ENCODE results near the gene NRXN2. TPM values are rescaled to one million over a fixed set of nuclear protein-coding genes. Genes with fewer than 3 reads are reported as not detected.

The NRXN2 gene
- polyA plus RNA-seq, 1 of the 3 experiments (the other 2 are of a cell fraction): 0.15 TPM

GRCh38 chr11:64632654-64633053, 90.3 kb downstream of the NRXN2 start (continued):
- TF ChIP-seq ZBTB33 (IDR thresholded peaks at IDR 0.05; ENCODE audit: borderline replicate concordance, low read depth) (no peak), YY1 (IDR thresholded peaks at IDR 0.05; ENCODE audit: low read depth) (no peak), NFIC (IDR thresholded peaks at IDR 0.05; ENCODE audit: borderline replicate concordance) (no peak)

GRCh38 chr11:64632237-64632636, 90.8 kb downstream of the NRXN2 start:
- no peaks in the 10 kb centered on the region for H3K9me2 ChIP-seq
- H3F3A ChIP-seq (replicated peaks; ENCODE audit: insufficient read depth): no peaks in the 10 kb centered on the region
- H3K4me1 ChIP-seq (ENCODE audit: control insufficient read depth in 1 of 2, insufficient read depth in 2 of 2, low read depth in 1 of 2, low read length in 1 of 2): peaks cover 0 to 27% of the 10 kb centered on the region in 2 experiments; a peak in 1 of 4 replicates
- CTCF ChIA-PET: interaction anchor here (1.0 to 6.6 kb wide), 3 partner anchors 11 to 183 kb away, joined by 3 to 61 read pairs (median 6); no protein-coding TSS in a partner anchor
- no peak overlapping the region for H3K4me2 ChIP-seq
- no peaks in the 10 kb centered on the region for H3K79me2 ChIP-seq (ENCODE audit: insufficient read depth)
- 65% methylated on average over 5 of the region's 6 CpGs for WGBS (ENCODE audit: low lambda C conversion rate)
- POLR2A ChIA-PET: no interaction called here
- DNase-seq: no peak
- no peak for TF ChIP-seq ZBTB33 (IDR thresholded peaks at IDR 0.05; ENCODE audit: borderline replicate concordance, low read depth)
- no peak for TF ChIP-seq FOSL2 (IDR thresholded peaks at IDR 0.05; ENCODE audit: borderline replicate concordance, low read depth)
- TF ChIP-seq RCOR1 (IDR thresholded peaks at IDR 0.05; ENCODE audit: low read length): no peak
- TF ChIP-seq NFIC (IDR thresholded peaks at IDR 0.05; ENCODE audit: borderline replicate concordance): no peak
- TF ChIP-seq TAF1 (IDR thresholded peaks at IDR 0.05; ENCODE audit: borderline replicate concordance, low read depth, low read length): no peak
- no peak for TF ChIP-seq USF2 (IDR thresholded peaks at IDR 0.05; ENCODE audit: borderline replicate concordance, low read depth, low read length)
- no peaks in the 10 kb centered on the region for H3K36me3 ChIP-seq (replicated peaks in 1 of 2; ENCODE audit: control insufficient read depth in 1 of 2, insufficient read depth in 2 of 2, low read length in 1 of 2)
- H3K27me3 ChIP-seq (ENCODE audit: insufficient read depth): peaks cover 10% of the 10 kb centered on the region
- no peak overlapping the region for H2AFZ ChIP-seq (ENCODE audit: low read depth)
- H3K4me3 ChIP-seq (ENCODE audit: low read depth in 2 of 2, low read length in 1 of 2): no peak overlapping the region
- H3K9ac ChIP-seq: no peak overlapping the region
- no peak overlapping the region for H3K27ac ChIP-seq (ENCODE audit: low read depth in 2 of 2, low read length in 1 of 2)
- H4K20me1 ChIP-seq (ENCODE audit: insufficient read depth): no peaks in the 10 kb centered on the region
- H3K9me3 ChIP-seq: no peaks in the 10 kb centered on the region

GRCh38 chr11:64631675-64632074, 91.3 kb downstream of the NRXN2 start:
- Histone ChIP-seq H3K36me3 (replicated peaks in 1 of 2; ENCODE audit: control insufficient read depth in 1 of 2, insufficient read depth in 2 of 2, low read length in 1 of 2) (no peaks in the 10 kb centered on the region), H3K9ac (no peak overlapping the region), H3K9me2 (no peaks in the 10 kb centered on the region), H3K9me3 (no peaks in the 10 kb centered on the region), H3K4me2 (no peak overlapping the region), H2AFZ (ENCODE audit: low read depth) (no peak overlapping the region), H3K79me2 (ENCODE audit: insufficient read depth) (no peaks in the 10 kb centered on the region), H3K4me1 (ENCODE audit: control insufficient read depth in 1 of 2, insufficient read depth in 2 of 2, low read depth in 1 of 2, low read length in 1 of 2) (peaks cover 0 to 21% of the 10 kb centered on the region in 2 experiments; a peak in 1 of 4 replicates), H3F3A (replicated peaks; ENCODE audit: insufficient read depth) (no peaks in the 10 kb centered on the region), H4K20me1 (ENCODE audit: insufficient read depth) (no peaks in the 10 kb centered on the region), H3K27me3 (ENCODE audit: insufficient read depth) (peaks cover 9% of the 10 kb centered on the region; the same call in 1 of the 2 replicates), H3K27ac (ENCODE audit: low read depth in 2 of 2, low read length in 1 of 2) (no peak overlapping the region), H3K4me3 (ENCODE audit: low read depth in 2 of 2, low read length in 1 of 2) (no peak overlapping the region)
- ChIA-PET CTCF (interaction anchor here (1.0 to 6.6 kb wide), 3 partner anchors 11 to 183 kb away, joined by 3 to 61 read pairs (median 6); no protein-coding TSS in a partner anchor), POLR2A (no interaction called here)
- no peak for DNase-seq
- WGBS (ENCODE audit: low lambda C conversion rate): 61% methylated on average over 4 of the region's 4 CpGs
- TF ChIP-seq USF1 (IDR thresholded peaks at IDR 0.05; ENCODE audit: borderline replicate concordance, low read depth): no peak
- no peak for TF ChIP-seq FOSL2 (IDR thresholded peaks at IDR 0.05; ENCODE audit: borderline replicate concordance, low read depth)
- no peak for TF ChIP-seq ZBTB33 (IDR thresholded peaks at IDR 0.05; ENCODE audit: borderline replicate concordance, low read depth)
- no peak for TF ChIP-seq TAF1 (IDR thresholded peaks at IDR 0.05; ENCODE audit: borderline replicate concordance, low read depth, low read length)
- no peak for TF ChIP-seq TEAD4 (IDR thresholded peaks at IDR 0.05; ENCODE audit: borderline replicate concordance, insufficient read depth)
- TF ChIP-seq YY1 (IDR thresholded peaks at IDR 0.05; ENCODE audit: low read depth): no peak
- no peak for TF ChIP-seq MEF2A (IDR thresholded peaks at IDR 0.05; ENCODE audit: borderline replicate concordance, low read depth)
- no peak for TF ChIP-seq MXI1 (IDR thresholded peaks at IDR 0.05; ENCODE audit: low read depth, low read length)
- TF ChIP-seq EZH2phosphoT487 (IDR thresholded peaks at IDR 0.05; ENCODE audit: borderline replicate concordance, low read depth): no peak
- TF ChIP-seq ELF1 (IDR thresholded peaks at IDR 0.05): no peak
